HT-29 (cell line): ENCODE results near the gene ABHD8. TPM values are rescaled to one million over a fixed set of nuclear protein-coding genes. Genes with fewer than 3 reads are reported as not detected.

Experiments
- DNase-seq: peaks from one replicate; pipeline ENCODE4 v3.0.0-alpha.2; 2015; ENCODE audit warnings: low spot score
- total RNA-seq: library from RNA; depleted of rRNA; stranded (reverse); fragments of >200 nt; shearing (Covaris generic); gene quantifications from 2 replicates; pipeline ENCODE4 v1.2.3, GENCODE V29; 2014

ABHD8 gene
- total RNA-seq, 1 experiment from 2014 or later: 5.3 TPM

DNA sequence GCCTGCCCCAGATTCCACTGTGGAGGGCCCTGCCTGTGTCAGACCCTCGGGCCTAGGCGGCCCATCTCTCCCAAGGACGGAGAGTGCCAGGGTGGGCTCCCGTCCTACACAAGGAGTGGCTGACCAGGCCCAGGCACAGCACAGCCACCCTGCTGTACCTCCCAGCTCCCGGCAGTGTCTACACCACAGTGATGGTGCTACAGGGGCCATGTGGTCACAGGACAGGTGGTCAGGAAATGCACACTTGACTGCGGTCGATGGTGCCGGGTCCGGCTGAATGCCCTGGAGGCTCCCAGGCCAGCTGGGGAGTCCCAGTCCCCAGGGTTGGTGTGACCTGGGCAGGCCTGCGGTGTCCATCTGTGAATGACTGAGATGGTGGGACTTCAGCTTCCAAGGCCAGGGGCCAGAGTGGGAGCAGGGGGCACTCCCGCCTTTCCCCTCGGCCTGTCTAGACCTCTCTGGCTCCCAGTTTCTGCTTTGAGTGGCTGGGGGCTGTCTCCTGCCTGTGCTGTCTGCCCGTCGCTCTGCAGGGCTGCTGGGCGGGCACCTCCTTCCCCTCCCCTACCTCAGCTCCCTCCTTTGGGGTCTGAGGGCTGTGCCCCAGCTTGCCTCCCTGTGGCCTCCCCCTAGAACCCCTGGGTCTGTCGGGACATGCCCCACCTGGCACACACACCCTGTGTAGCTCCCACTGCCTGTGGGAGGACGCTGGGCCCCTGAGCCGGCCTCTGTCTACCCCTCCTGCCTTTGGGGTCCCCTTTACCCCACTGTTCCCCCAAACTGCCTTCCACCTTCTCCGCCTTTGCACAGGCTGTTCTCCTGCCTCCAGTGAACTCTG is 18.6 kb upstream of the ABHD8 start:
- no peak for DNase-seq

GRCh38 chr19:17320435-17320834 is 17.2 kb upstream of the ABHD8 start:
- no peak for DNase-seq

DNA sequence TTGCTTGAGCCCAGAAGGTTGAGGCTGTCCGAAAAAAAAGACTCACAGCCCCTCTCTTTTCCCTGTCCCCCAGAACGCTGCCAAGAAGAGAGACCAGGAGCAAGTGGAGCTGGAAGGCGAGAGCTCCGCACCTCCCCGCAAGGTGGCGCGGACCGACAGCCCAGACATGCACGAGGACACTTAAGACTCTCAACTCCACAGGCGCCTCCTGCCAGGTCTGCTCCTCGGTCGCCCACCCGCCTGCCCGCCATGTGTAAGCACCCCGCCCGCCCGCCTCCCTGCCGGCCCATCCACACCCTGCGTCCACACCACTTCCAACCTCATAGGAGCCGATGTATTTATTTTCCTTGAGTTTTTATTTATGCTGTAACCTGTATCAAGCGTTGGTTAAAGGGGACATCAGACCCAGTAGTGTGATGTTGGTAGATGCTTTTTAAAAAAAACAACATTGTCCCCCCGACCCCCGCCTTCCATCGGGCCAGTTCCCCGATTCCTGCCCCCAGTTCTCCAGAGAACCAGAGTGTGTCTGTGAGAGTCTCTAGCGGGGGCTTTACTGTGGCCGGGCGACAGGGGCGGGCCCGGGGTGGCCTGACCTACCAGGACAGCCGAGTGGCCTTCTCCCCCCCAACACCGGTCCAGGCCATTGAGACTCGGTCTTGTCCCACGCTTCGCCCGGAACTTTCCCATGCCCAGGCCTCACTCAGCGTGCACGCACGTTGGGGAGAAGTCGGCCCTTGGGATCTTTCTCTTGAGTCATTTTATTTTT is 16.4 kb upstream of the ABHD8 start:
- no peak for DNase-seq

- DNase-seq: no peak
Measured at GRCh38 chr19:17318966-17319365, 15.7 kb upstream of the ABHD8 start.

GRCh38 chr19:17314007-17314593 is 10.9 kb upstream of the ABHD8 start:
- no peak for DNase-seq

DNA sequence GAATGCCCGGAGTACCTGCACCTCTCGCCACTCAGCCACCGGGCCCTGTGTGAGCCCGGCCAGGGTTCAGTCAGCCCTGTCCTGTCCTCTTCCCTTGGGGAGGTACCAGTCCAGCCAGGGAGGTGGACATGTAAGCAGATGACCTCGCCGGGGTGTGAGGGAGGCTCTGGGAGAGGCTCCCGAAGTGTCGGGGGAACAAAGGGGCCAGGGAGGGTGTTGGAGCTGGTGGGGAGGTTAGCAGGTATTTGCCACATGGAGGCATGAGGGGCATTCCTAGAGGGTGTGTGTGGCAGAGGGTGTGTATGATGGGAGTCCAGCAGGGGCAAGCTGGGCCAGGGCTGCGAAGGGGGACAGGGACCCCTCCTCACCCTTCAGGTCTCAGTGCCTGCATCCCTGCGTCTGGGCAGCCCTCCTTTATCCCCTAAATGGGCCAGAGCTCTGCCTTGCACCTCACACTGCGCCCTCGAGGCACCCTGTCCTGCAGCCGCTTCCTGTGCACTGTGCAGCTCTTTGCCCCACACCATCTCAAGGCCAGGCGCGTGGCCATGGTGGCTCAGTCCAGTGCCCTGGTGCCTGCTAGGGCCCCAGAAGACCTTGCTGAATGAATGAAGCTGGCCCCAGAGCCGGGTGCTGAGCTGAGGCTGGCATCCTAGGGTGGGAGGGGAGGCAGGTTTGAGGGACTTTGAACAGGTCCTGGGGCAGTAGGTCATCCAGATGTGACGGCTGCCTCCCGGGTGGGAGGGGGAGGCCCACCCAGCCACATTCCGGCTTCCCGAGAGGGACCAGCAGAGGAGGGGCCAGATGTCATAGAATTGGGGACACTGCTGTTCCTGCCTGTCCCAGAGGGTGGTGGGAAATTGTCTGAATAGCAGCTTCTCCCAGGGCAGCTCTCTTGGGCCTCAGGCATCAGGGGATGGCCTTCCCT is 9.2 kb upstream of the ABHD8 start:
- DNase-seq: no peak

DNA sequence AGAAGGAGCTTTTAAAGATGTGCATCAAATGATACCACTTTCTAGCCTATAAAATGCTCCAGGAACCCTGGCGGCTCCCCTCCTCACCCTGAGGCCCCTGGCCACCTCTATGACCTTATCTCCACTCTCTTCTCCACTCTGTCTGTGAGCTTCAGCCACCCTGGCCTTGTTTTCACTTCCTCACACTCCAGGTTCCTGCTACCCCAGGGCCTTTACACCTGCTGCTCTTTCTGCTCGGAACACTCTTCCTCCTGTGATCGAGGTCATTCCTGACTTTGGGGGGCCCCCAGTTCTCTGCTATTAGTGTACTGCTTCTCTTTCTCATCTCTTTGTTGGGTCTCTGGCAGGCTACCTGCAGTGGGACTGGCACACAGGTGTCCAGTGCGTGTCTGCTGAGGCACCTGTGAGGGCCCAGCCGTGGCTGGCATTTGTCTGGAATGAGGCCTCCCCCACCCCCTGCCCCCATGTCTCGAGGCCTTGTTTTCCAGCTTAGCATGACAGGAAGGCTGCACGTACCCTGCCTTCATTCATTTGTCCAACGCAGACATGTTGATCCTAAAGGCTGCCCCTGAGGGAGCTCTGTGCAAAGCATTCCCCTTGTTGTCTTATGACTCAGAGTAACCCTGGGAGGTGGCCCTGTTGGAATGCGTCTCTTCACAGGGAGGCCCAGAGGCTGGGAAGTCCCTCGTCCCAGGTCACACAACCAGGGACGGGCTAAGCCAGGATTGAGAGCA is 8.4 kb upstream of the ABHD8 start:
- no peak for DNase-seq

GRCh38 chr19:17309965-17310461 is 6.8 kb upstream of the ABHD8 start:
- DNase-seq: no peak

DNA sequence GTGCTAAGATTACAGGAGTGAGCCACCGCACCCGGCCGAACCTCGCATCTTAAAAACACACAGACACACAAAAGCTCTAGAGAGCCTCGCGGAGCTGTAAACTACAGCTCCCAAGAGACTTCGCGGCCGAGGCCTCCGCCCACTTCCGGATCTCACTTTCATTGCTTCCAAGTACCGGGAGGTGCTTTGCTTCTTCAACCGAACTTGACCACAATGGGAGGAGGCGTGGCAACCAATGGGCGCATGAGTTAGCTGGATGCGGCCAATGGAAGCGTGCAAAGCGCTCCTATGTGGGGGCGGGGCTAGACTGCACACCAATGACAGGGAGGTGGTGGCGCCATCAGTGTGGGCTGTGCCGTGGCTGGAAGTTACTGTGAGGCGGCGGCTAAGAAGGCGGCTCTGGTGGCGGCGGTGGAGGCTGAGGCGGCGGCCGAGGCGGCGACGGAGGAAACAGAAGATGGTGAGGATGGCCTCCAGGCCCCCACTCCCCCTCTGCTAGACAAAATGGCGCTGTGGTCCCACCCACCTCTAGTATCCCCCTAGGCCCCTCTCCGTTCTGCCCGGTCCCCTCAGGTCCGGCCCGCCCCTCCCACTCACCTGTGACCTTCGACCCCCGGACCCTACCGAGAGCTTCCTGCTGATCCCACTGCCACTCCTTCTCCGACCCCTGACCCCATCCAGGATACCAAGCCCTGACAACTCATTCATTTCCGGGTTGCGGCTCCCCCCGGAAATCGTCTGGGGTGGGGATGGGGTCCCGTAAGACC is 6.2 kb upstream of the ABHD8 start, which contains the start of gene DDA1:
DDA1 (plus strand) TSS at position 366 of the 767 bp plus-strand sequence; CDS start at position 458, 92 bp downstream.
- peak; percentile 98 for DNase-seq

- DNase-seq: no peak
Measured at GRCh38 chr19:17307876-17308377, 4.7 kb upstream of the ABHD8 start.

GRCh38 chr19:17306285-17306714 is 3.1 kb upstream of the ABHD8 start:
- DNase-seq: no peak

DNA sequence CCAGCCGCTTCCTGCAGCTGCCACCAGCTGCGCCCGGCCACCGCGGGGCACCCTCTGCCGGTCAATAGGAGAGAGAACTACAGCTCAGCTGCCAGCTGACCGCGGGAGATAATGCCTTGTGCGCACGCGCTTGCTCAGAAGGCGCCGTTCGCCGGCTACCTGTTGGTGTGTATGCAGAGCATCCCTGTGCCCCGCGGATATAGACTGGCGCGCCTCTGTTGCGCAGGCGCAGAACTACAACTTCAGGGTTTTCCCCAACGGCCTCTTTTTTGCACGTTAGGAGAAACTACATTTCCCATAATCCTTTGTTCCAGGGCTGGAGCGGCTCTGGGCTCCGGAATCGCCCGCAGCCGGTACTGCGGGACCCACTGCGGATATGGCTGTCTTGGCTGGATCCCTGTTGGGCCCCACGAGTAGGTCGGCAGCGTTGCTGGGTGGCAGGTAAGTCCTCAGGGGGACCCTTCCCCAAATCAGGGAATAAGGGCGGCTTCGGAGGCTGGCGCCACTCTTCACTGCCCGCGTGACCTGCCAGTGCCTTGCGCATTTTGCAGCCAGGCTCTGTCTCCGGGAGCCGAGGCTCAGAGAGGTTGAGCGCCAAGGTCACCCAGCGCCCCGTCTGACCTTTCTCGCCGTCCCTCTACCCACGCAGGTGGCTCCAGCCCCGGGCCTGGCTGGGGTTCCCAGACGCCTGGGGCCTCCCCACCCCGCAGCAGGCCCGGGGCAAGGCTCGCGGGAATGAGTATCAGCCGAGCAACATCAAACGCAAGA is 2.5 kb upstream of the ABHD8 start, which contains the start of gene MRPL34:
MRPL34 (plus strand) TSS at position 356 of the 768 bp plus-strand sequence; CDS start at position 377, 21 bp downstream.
- peak; percentile 97 for DNase-seq

DNA sequence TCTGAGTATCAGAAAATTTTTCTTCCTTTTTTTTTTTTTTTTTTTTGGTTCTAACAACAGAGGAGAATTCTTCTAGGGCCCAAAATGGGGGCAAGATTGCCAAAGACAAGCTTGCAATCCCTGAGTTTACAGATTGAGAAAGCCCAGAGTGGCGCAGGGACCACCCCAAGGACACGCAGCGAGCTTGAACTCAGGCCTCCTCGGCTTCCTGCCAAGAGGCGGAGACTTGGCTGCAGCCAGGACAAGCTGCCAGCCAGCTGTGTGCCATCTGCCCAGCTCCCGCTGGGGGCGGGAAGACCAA is 1.9 kb upstream of the ABHD8 start:
- DNase-seq: no peak

- DNase-seq: no peak
Measured at GRCh38 chr19:17304386-17305215, 1.4 kb upstream of the ABHD8 start.

DNA sequence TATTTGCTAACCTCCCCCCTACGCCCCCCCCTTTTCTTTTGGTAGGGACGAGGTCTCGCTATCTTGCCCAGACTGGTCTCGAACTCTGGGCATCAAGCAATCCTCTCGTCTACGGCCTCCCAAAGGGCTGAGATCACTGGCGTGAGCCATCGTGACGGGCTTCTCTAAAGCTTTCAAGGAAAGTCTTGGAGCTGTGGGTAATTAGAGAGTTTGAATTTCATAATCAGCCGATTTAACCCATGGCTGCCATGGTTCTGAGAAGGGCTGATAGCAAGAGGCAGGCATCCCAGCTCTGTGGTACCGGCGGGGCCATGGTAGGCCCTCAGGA is 679 bp upstream of the ABHD8 start:
- DNase-seq: no peak

DNA sequence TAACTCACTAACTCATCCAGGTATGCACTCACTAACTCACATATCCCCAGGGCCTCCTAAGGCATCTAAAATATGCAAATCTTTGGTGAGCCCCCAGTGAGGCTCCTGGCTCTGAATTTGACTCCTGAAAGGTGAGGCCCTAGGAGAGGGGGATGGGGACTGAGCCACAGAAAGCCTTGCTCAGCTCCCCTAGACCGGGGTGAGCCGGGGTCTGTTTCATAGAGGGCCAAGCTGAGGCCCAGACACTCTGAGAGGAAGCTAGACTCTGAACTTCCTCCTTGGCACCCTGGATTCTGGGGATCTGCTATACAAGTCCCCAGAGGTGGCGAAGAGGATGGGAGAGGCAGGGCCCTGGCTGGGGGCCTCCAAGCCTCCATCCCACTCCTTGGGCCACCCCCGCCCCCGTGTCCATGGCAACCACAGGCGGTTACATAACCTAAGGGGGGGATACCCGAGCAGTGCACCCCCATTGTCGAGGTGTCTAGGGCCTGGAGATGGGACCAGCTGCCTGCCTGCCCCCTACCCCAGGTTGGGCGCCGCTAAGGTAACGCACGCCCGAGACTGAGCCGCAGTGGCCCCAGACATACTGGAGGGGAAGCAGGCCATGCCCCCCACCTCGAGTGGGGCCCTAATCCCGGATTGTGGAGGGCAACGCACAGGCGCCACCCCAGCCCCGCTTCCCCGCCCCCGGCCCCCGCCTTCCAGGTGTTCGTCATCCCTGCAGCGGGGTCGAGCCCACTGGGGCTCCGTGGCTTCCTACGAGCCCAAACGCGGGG is 646 bp downstream of the ABHD8 start:
- no peak for DNase-seq

DNA sequence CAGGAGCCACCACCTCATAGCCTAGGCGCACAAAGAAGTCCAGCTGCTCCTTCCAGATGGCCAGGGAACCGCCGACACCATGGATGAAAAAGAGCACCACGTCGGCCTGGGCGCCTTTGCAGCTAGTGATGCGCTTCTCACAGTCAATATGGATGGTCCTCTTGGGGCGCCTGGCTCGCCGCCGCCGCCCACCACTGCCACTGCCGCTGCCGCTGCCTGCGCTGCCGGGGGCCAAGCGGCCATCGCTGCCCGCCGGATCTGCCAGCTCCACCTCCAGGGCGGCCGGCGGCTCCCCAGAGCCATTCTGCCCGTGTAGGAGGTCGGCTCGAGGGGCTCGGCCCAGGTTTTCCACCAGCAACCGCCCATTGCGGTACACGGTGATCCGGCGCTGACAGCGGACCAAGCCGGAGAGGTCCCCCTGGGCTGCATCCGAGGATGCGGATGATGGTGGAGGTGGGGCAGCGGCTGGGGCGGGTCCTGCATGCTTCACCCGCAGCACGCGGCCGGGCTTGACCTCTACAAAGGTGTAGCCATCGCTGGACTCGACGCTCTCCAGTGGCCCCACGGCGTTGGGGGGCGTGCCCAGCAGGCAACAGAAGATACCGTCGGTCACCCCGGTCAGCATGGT is 2.1 kb downstream of the ABHD8 start:
- no peak for DNase-seq
